ENCODE measurements around the gene HPCAL1. TPM values are rescaled to one million over a fixed set of nuclear protein-coding genes. Genes with fewer than 3 reads are reported as not detected.

The HPCAL1 gene
- total RNA-seq, 4 donors from 2014 or later, result 34.5 to 54.2 (median 41.3) TPM

GRCh38 chr2:10436583-10437110, 133.9 kb downstream of the HPCAL1 start:
- intact Hi-C loops (cut with DNase I), result no loop called here
- DNase-seq (ENCODE audit: extremely low spot score), result no peak
- WGBS, result 86% methylated on average over 11 of the region's 13 CpGs

GRCh38 chr2:10437806-10438205, 135.1 kb downstream of the HPCAL1 start:
- Histone ChIP-seq H3K9me3 (no peaks in the 10 kb centered on the region), H3K27ac (replicated peaks in 1 of 4) (no peak overlapping the region), H3K4me3 (no peak overlapping the region), H3K4me1 (peaks cover 4 to 24% (median 17%) of the 10 kb centered on the region in 4 donors), H3K27me3 (peaks cover 0 to 15% (median 1%) of the 10 kb centered on the region in 4 donors), H3K36me3 (peaks cover 26 to 39% (median 37%) of the 10 kb centered on the region in 4 donors)
- TF ChIP-seq EP300 (IDR thresholded peaks at IDR 0.05) (no peak), CTCF (IDR thresholded peaks at IDR 0.05) (no peak)
- intact Hi-C loops (cut with DNase I), result no loop called here
- DNase-seq (ENCODE audit: extremely low spot score), result no peak
- WGBS, result 86% methylated on average over 9 of the region's 9 CpGs

More at GRCh38 chr2:10436583-10437110, 133.9 kb downstream of the HPCAL1 start:
- no peak overlapping the region for H3K27ac ChIP-seq (replicated peaks in 1 of 4)
- peaks cover 0 to 26% (median 4%) of the 10 kb centered on the region in 4 donors for H3K27me3 ChIP-seq
- TF ChIP-seq CTCF (IDR thresholded peaks at IDR 0.05), result no peak
- TF ChIP-seq EP300 (IDR thresholded peaks at IDR 0.05), result no peak
- TF ChIP-seq POLR2A (IDR thresholded peaks at IDR 0.05; ENCODE audit: low read depth), result no peak
- TF ChIP-seq POLR2AphosphoS5 (IDR thresholded peaks at IDR 0.05), result no peak
- no peaks in the 10 kb centered on the region for H3K9me3 ChIP-seq
- peaks cover 15 to 28% (median 25%) of the 10 kb centered on the region in 4 donors for H3K36me3 ChIP-seq
- H3K4me3 ChIP-seq, result no peak overlapping the region
- H3K4me1 ChIP-seq, result peaks cover 12 to 33% (median 28%) of the 10 kb centered on the region in 4 donors

- H3K27me3 ChIP-seq, result peaks cover 0 to 10% (median 0%) of the 10 kb centered on the region in 4 donors
- H3K4me3 ChIP-seq, result no peak overlapping the region
- no peaks in the 10 kb centered on the region for H3K9me3 ChIP-seq
- no peak for DNase-seq (ENCODE audit: extremely low spot score)
- intact Hi-C loops (cut with DNase I), result no loop called here
- peaks cover 3 to 22% (median 16%) of the 10 kb centered on the region in 4 donors for H3K4me1 ChIP-seq
- peaks cover 34 to 48% (median 45%) of the 10 kb centered on the region in 4 donors for H3K36me3 ChIP-seq
- no peak for TF ChIP-seq EP300 (IDR thresholded peaks at IDR 0.05)
- no peak for TF ChIP-seq POLR2AphosphoS5 (IDR thresholded peaks at IDR 0.05)
- TF ChIP-seq CTCF (IDR thresholded peaks at IDR 0.05), result no peak
- TF ChIP-seq POLR2A (IDR thresholded peaks at IDR 0.05; ENCODE audit: low read depth), result no peak
- H3K27ac ChIP-seq (replicated peaks in 1 of 4), result no peak overlapping the region
- 88% methylated on average over 14 of the region's 14 CpGs for WGBS
Observed at GRCh38 chr2:10438688-10439087, 136.0 kb downstream of the HPCAL1 start.

GRCh38 chr2:10439185-10439879, 136.6 kb downstream of the HPCAL1 start:
- 70% methylated on average over 10 of the region's 11 CpGs for WGBS

More at GRCh38 chr2:10439185-10439879, 136.6 kb downstream of the HPCAL1 start:
- Histone ChIP-seq H3K9me3 (no peaks in the 10 kb centered on the region), H3K27ac (replicated peaks in 1 of 4) (peak overlapping the region in 1 of 4 donors; percentile 30), H3K36me3 (peaks cover 39 to 52% (median 52%) of the 10 kb centered on the region in 4 donors), H3K4me1 (peaks cover 3 to 24% (median 17%) of the 10 kb centered on the region in 4 donors), H3K27me3 (peaks cover 0 to 4% (median 0%) of the 10 kb centered on the region in 4 donors), H3K4me3 (no peak overlapping the region)
- intact Hi-C loops (cut with DNase I), result no loop called here
- DNase-seq (ENCODE audit: extremely low spot score), result no peak
- TF ChIP-seq POLR2AphosphoS5 (IDR thresholded peaks at IDR 0.05) (no peak), EP300 (IDR thresholded peaks at IDR 0.05) (no peak), CTCF (IDR thresholded peaks at IDR 0.05) (no peak), POLR2A (IDR thresholded peaks at IDR 0.05; ENCODE audit: low read depth) (no peak)
